ENCODE data around the gene CDK1.

CDK1 gene

GRCh38 chr10:60799971-60800650 lies 21.8 kb downstream of the CDK1 start:
- no peak overlapping the region for H3K27ac ChIP-seq (ENCODE audit: low read length)
- H3K4me1 ChIP-seq (ENCODE audit: low read length): no peaks in the 10 kb centered on the region
- no peak for TF ChIP-seq CTCF (IDR thresholded peaks at IDR 0.05; ENCODE audit: low read length)
- no peak for TF ChIP-seq EZH2phosphoT487 (IDR thresholded peaks at IDR 0.05; ENCODE audit: low read length)
- no peak for TF ChIP-seq EZH2 (optimal IDR thresholded peaks at IDR 0.05; ENCODE audit: low read depth, low read length)

GRCh38 chr10:60800918-60801317 lies 22.6 kb downstream of the CDK1 start:
- H2AFZ ChIP-seq (ENCODE audit: low read length): no peak overlapping the region
- no peak overlapping the region for H3K4me3 ChIP-seq (ENCODE audit: low read length)
- H3K4me1 ChIP-seq (ENCODE audit: low read length): no peaks in the 10 kb centered on the region
- no peaks in the 10 kb centered on the region for H3K79me2 ChIP-seq (ENCODE audit: low read length)
- no peaks in the 10 kb centered on the region for H3K9me3 ChIP-seq (replicated peaks; ENCODE audit: insufficient read depth, low read length)
- H4K20me1 ChIP-seq (ENCODE audit: insufficient read depth, low read length): no peaks in the 10 kb centered on the region
- no peaks in the 10 kb centered on the region for H3K9me2 ChIP-seq (replicated peaks; ENCODE audit: insufficient read depth, low read length)
- no peak for DNase-seq
- H3K36me3 ChIP-seq (replicated peaks; ENCODE audit: insufficient read depth, low read length): peaks cover 5% of the 10 kb centered on the region; the same call in 1 of the 2 replicates
- H3F3A ChIP-seq (ENCODE audit: insufficient read depth, low read length): peaks cover 6% of the 10 kb centered on the region; the same call in 1 of the 2 replicates
- no peak overlapping the region for H3K27ac ChIP-seq (ENCODE audit: low read length)
- H3K9ac ChIP-seq (ENCODE audit: low read length): no peak overlapping the region
- H3K4me2 ChIP-seq (ENCODE audit: low read depth, low read length): no peak overlapping the region
- H3K27me3 ChIP-seq (replicated peaks; ENCODE audit: insufficient read depth, low read length): no peaks in the 10 kb centered on the region
- TF ChIP-seq EZH2 (optimal IDR thresholded peaks at IDR 0.05; ENCODE audit: low read depth, low read length) (no peak), EZH2phosphoT487 (IDR thresholded peaks at IDR 0.05; ENCODE audit: low read length) (no peak), CTCF (IDR thresholded peaks at IDR 0.05; ENCODE audit: low read length) (no peak)

More at GRCh38 chr10:60799971-60800650, 21.8 kb downstream of the CDK1 start:
- Histone ChIP-seq H4K20me1 (ENCODE audit: insufficient read depth, low read length) (no peaks in the 10 kb centered on the region), H3K4me3 (ENCODE audit: low read length) (no peak overlapping the region), H3K27me3 (replicated peaks; ENCODE audit: insufficient read depth, low read length) (no peaks in the 10 kb centered on the region), H3K79me2 (ENCODE audit: low read length) (0 out of 2 replicates have a peak, but pooled peaks cover under 1% of the 10 kb centered on the region), H3K4me2 (ENCODE audit: low read depth, low read length) (no peak overlapping the region), H3K36me3 (replicated peaks; ENCODE audit: insufficient read depth, low read length) (peaks cover 5% of the 10 kb centered on the region; the same call in 1 of the 2 replicates), H3K9me3 (replicated peaks; ENCODE audit: insufficient read depth, low read length) (no peaks in the 10 kb centered on the region), H3F3A (ENCODE audit: insufficient read depth, low read length) (peaks cover 6% of the 10 kb centered on the region; the same call in 1 of the 2 replicates), H2AFZ (ENCODE audit: low read length) (no peak overlapping the region), H3K9ac (ENCODE audit: low read length) (no peak overlapping the region), H3K9me2 (replicated peaks; ENCODE audit: insufficient read depth, low read length) (no peaks in the 10 kb centered on the region)
- no peak for DNase-seq

GRCh38 chr10:60801522-60801921 lies 23.2 kb downstream of the CDK1 start:
- Histone ChIP-seq H3K4me2 (ENCODE audit: low read depth, low read length) (no peak overlapping the region), H4K20me1 (ENCODE audit: insufficient read depth, low read length) (no peaks in the 10 kb centered on the region), H3F3A (ENCODE audit: insufficient read depth, low read length) (peaks cover 6% of the 10 kb centered on the region; the same call in 1 of the 2 replicates), H3K4me3 (ENCODE audit: low read length) (no peak overlapping the region), H3K4me1 (ENCODE audit: low read length) (no peaks in the 10 kb centered on the region), H3K9me3 (replicated peaks; ENCODE audit: insufficient read depth, low read length) (no peaks in the 10 kb centered on the region), H3K79me2 (ENCODE audit: low read length) (no peaks in the 10 kb centered on the region), H2AFZ (ENCODE audit: low read length) (no peak overlapping the region), H3K9me2 (replicated peaks; ENCODE audit: insufficient read depth, low read length) (no peaks in the 10 kb centered on the region), H3K9ac (ENCODE audit: low read length) (no peak overlapping the region), H3K27me3 (replicated peaks; ENCODE audit: insufficient read depth, low read length) (no peaks in the 10 kb centered on the region), H3K36me3 (replicated peaks; ENCODE audit: insufficient read depth, low read length) (peaks cover 5% of the 10 kb centered on the region; the same call in 1 of the 2 replicates), H3K27ac (ENCODE audit: low read length) (no peak overlapping the region)
- no peak for DNase-seq
- TF ChIP-seq EZH2 (optimal IDR thresholded peaks at IDR 0.05; ENCODE audit: low read depth, low read length): no peak

- no peaks in the 10 kb centered on the region for H3K9me3 ChIP-seq (replicated peaks; ENCODE audit: insufficient read depth, low read length)
- H3K9me2 ChIP-seq (replicated peaks; ENCODE audit: insufficient read depth, low read length): no peaks in the 10 kb centered on the region
- no peak overlapping the region for H3K4me2 ChIP-seq (ENCODE audit: low read depth, low read length)
- H3F3A ChIP-seq (ENCODE audit: insufficient read depth, low read length): peaks cover 2% of the 10 kb centered on the region; the same call in 1 of the 2 replicates
- no peak overlapping the region for H3K9ac ChIP-seq (ENCODE audit: low read length)
- H3K36me3 ChIP-seq (replicated peaks; ENCODE audit: insufficient read depth, low read length): no peaks in the 10 kb centered on the region
- TF ChIP-seq EZH2phosphoT487 (IDR thresholded peaks at IDR 0.05; ENCODE audit: low read length): no peak
- H3K79me2 ChIP-seq (ENCODE audit: low read length): no peaks in the 10 kb centered on the region
- no peak overlapping the region for H3K27ac ChIP-seq (ENCODE audit: low read length)
- no peak overlapping the region for H2AFZ ChIP-seq (ENCODE audit: low read length)
- H3K4me1 ChIP-seq (ENCODE audit: low read length): no peaks in the 10 kb centered on the region
- no peaks in the 10 kb centered on the region for H3K27me3 ChIP-seq (replicated peaks; ENCODE audit: insufficient read depth, low read length)
- DNase-seq: no peak
- H3K4me3 ChIP-seq (ENCODE audit: low read length): no peak overlapping the region
- H4K20me1 ChIP-seq (ENCODE audit: insufficient read depth, low read length): no peaks in the 10 kb centered on the region
These were observed 25.2 kb downstream of the CDK1 start for GRCh38 chr10:60803433-60803832.
